Measurements from ENCODE around the gene PTPRN2. TPM values are rescaled to one million over a fixed set of nuclear protein-coding genes. Genes with fewer than 3 reads are reported as not detected.

PTPRN2 gene
- total RNA-seq, 1 donor from 2014 or later, result 32.2 TPM

DNA sequence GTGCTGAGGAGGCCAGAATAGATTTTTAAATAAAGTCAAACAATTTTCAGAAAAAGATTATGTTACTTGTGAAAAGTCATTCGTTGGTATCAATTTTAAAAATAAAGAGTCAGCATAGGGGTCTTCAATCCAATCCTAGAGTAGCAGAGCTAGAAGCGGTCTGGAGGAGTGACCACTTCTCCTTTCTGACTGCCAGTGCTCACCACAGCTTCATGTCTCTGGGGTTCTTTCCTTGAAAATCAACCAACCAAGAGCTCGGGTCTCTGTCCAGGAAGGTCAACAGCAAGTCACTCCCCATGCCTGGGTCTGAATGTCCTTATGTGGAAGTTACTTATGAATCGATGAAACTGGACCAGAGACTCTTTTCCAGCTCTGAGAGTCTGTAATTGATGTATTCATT is 14.3 kb downstream of the PTPRN2 start:
- no peak overlapping the region for H3K27ac Mint-ChIP-seq (ENCODE audit: unreplicated experiment)
- TF ChIP-seq, protein P1, sequence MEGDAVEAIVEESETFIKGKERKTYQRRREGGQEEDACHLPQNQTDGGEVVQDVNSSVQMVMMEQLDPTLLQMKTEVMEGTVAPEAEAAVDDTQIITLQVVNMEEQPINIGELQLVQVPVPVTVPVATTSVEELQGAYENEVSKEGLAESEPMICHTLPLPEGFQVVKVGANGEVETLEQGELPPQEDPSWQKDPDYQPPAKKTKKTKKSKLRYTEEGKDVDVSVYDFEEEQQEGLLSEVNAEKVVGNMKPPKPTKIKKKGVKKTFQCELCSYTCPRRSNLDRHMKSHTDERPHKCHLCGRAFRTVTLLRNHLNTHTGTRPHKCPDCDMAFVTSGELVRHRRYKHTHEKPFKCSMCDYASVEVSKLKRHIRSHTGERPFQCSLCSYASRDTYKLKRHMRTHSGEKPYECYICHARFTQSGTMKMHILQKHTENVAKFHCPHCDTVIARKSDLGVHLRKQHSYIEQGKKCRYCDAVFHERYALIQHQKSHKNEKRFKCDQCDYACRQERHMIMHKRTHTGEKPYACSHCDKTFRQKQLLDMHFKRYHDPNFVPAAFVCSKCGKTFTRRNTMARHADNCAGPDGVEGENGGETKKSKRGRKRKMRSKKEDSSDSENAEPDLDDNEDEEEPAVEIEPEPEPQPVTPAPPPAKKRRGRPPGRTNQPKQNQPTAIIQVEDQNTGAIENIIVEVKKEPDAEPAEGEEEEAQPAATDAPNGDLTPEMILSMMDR (conservative IDR thresholded peaks at IDR 0.05), result no peak
- H3K4me1 Mint-ChIP-seq, result no peaks in the 10 kb centered on the region
- no peak overlapping the region for H3K4me3 Mint-ChIP-seq
- H3K9me3 Mint-ChIP-seq, result no peaks in the 10 kb centered on the region
- H3K36me3 Mint-ChIP-seq (ENCODE audit: low read depth), result no peaks in the 10 kb centered on the region
- peaks cover 7% of the 10 kb centered on the region for H3K27me3 Mint-ChIP-seq (ENCODE audit: low read depth)
- no peak for DNase-seq (ENCODE audit: low read depth, low spot score)

DNA sequence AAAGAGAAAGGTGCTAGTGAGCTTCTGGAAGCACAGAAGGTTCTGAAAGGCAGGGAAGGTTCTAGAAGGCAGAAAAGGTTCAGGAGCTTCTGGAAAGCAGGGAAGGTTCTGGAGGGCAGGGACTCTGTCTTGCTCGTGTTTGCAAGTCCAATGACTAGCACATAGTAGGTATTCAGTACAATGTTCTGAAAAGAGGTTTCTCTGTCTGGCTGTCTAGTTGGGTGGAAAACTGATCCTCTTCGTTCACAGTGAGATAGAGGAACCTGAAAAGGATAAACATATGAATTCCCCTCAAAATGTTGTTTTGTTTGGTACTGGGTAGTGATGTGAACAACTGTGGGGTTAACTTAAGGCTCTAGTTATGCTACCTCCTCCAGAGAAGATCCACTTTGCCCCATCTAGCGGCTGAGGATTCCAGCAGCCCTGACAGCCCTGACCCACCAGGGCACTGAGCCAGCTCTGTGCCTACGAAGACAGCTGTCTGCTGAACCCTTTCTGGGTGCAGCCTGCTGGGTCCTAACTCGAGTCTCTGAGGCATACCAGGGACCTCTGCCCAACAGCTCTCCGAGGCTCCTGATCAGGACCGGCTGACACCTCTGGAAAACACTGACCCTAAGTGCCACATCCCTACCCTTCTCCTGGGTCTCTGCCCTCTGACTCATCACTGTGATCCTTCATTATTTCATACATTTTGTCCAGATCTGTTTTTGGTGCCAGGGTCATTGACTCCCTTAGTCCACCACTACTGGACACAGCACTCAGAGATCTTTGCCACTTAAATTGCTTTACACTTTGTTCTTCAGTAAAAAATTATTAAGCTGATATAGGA is 15.4 kb downstream of the PTPRN2 start:
- Mint-ChIP-seq H3K36me3 (ENCODE audit: low read depth) (no peaks in the 10 kb centered on the region), H3K9me3 (no peaks in the 10 kb centered on the region), H3K27me3 (ENCODE audit: low read depth) (peaks cover 7% of the 10 kb centered on the region), H3K27ac (ENCODE audit: unreplicated experiment) (no peak overlapping the region), H3K4me3 (no peak overlapping the region), H3K4me1 (no peaks in the 10 kb centered on the region)
- TF ChIP-seq, protein P1 (conservative IDR thresholded peaks at IDR 0.05), result no peak
- DNase-seq (ENCODE audit: low read depth, low spot score), result no peak

DNA sequence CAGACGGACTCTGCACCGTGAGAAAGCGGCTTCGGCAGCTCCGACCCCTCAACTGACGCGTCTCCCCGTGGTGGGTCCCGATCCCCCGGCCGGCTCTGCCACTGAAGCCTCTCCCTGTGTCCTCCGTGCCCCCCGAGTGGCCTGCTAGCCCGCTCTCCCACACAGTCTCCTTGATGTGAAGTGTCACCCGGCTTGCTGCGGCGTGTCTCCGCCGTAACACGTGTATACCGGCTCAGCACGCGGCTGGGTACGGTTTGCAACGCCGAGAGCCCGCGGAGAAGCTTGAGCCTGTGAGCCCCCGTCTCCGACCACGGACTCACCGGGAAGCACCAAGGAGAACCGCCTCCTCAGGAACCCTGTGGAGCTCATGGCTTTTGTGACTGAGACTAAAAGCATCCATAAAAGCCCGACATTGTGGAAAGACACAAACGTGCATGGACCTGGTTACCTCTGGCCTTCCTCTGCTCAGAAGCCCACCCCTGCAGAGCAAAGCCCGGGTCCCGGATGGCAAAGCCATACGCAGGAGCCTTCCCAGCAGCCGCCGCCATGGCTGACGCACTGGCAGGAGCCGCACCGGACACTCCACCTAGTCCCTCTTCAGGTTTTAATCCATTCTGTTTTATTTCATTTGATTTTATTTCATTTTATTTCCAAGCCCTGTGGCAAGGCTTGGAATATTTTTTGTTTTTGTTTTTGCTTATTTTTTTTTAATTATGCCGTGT is 17.0 kb downstream of the PTPRN2 start:
- H3K4me1 Mint-ChIP-seq, result no peaks in the 10 kb centered on the region
- TF ChIP-seq, protein P1 (conservative IDR thresholded peaks at IDR 0.05), result no peak
- no peaks in the 10 kb centered on the region for H3K36me3 Mint-ChIP-seq (ENCODE audit: low read depth)
- H3K4me3 Mint-ChIP-seq, result no peak overlapping the region
- no peaks in the 10 kb centered on the region for H3K9me3 Mint-ChIP-seq
- no peak for DNase-seq (ENCODE audit: low read depth, low spot score)
- peaks cover 7% of the 10 kb centered on the region for H3K27me3 Mint-ChIP-seq (ENCODE audit: low read depth)
- no peak overlapping the region for H3K27ac Mint-ChIP-seq (ENCODE audit: unreplicated experiment)

DNA sequence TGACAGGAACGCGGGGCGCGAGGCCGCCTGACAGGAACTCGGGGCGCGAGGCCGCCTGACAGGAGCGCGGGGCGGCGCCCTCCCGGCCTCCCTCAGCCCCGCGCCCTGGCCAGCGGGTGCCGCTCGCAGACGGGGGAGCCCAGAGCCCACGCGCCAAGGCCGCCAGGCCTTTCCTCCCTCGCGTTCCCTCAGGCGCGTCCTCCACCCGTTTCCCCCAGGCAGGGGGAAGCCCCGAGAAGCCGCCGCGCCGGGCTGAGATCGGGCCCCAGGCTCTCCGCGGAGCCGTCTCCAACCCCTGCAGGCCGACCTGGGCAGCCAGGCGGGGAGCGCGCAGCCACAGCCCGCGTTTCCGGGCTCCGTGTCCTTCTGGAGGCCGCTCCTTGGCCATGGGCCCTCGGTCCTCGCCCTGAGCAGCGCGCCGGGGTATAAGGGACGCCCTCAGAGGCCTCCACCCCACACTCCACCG is 17.7 kb downstream of the PTPRN2 start:
- Mint-ChIP-seq H3K36me3 (ENCODE audit: low read depth) (no peaks in the 10 kb centered on the region), H3K4me1 (no peaks in the 10 kb centered on the region), H3K27ac (ENCODE audit: unreplicated experiment) (no peak overlapping the region), H3K27me3 (ENCODE audit: low read depth) (peaks cover 7% of the 10 kb centered on the region), H3K4me3 (no peak overlapping the region), H3K9me3 (no peaks in the 10 kb centered on the region)
- DNase-seq (ENCODE audit: low read depth, low spot score), result no peak
- TF ChIP-seq, protein P1 (conservative IDR thresholded peaks at IDR 0.05), result no peak

DNA sequence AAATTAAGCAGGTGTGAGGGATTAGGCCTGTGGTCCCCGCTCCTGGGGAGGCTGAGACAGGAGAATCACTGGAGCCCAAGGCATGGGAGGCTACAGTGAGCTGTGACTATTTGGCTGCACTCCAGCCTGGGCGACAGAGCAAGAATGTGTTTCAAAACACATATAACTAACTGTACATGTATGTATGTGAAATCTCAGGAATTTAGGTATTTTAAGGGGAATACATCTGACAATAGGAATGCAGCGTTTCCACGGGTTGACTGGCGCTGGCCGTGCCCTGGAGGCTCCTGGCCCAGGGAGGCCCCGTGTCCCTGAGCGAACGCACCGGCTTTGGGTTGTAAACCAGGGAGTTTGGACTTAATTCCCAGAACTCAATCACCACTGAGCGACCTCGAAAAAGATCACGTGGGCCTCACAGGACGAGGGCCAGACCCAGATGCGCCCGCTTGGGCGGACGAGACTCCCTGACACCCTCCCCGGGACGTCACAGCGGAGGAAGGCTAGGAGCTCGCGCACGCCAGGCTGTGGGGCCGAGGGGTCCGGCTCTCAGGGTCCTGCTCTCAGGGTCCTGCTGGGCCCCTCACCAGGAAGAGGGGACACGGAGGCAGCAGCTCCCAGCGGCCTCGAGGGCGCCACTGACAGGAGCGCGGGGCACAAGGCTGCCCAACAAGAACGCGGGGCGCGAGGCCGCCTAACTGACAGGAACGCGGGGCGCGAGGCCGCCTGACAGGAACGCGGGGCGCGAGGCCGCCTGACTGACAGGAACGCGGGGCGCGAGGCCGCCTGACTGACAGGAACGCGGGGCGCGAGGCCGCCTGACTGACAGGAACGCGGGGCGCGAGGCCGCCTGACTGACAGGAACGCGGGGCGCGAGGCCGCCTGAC is 18.4 kb downstream of the PTPRN2 start:
- H3K9me3 Mint-ChIP-seq, result no peaks in the 10 kb centered on the region
- TF ChIP-seq, protein P1 (conservative IDR thresholded peaks at IDR 0.05), result no peak
- H3K4me3 Mint-ChIP-seq, result no peak overlapping the region
- H3K27me3 Mint-ChIP-seq (ENCODE audit: low read depth), result peaks cover 7% of the 10 kb centered on the region
- no peaks in the 10 kb centered on the region for H3K36me3 Mint-ChIP-seq (ENCODE audit: low read depth)
- no peaks in the 10 kb centered on the region for H3K4me1 Mint-ChIP-seq
- H3K27ac Mint-ChIP-seq (ENCODE audit: unreplicated experiment), result no peak overlapping the region
- no peak for DNase-seq (ENCODE audit: low read depth, low spot score)
